Omental fat pad (tissue), 4 donors: ENCODE results near the gene WNT7A. TPM values are rescaled to one million over a fixed set of nuclear protein-coding genes. Genes with fewer than 3 reads are reported as not detected.
A peak's percentile ranks its signal among the peaks of the same experiment; 100 is the strongest.

Experiments
- ATAC-seq: fragments of 150-250 bp; one replicate; pipeline ENCODE4 v1.9.1; 2016; ENCODE audit warnings: mild to moderate bottlenecking, moderate library complexity; ENCODE audit not compliant: low FRiP score
- DNase-seq: peaks from one replicate; pipeline ENCODE4 v3.0.0-alpha.2; 2019; ENCODE audit warnings: low spot score
- total RNA-seq, 4 donors: library from RNA; depleted of rRNA; stranded (reverse); fragments of >200 nt; gene quantifications; one replicate each; pipeline ENCODE4 v1.1.0, GENCODE V29; 2016
- TF ChIP-seq, protein P1 (sequence below), 3 donors: fragments of 450-650 bp; IDR thresholded peaks; one replicate each; pipeline ENCODE4 v1.5.1; 2016 to 2017; ENCODE audit warnings: antibody characterized with exemption in 3 of 3, mild to moderate bottlenecking in 3 of 3, moderate library complexity in 2 of 3

Gene WNT7A
- total RNA-seq, 4 donors from 2014 or later, result not detected

DNA sequence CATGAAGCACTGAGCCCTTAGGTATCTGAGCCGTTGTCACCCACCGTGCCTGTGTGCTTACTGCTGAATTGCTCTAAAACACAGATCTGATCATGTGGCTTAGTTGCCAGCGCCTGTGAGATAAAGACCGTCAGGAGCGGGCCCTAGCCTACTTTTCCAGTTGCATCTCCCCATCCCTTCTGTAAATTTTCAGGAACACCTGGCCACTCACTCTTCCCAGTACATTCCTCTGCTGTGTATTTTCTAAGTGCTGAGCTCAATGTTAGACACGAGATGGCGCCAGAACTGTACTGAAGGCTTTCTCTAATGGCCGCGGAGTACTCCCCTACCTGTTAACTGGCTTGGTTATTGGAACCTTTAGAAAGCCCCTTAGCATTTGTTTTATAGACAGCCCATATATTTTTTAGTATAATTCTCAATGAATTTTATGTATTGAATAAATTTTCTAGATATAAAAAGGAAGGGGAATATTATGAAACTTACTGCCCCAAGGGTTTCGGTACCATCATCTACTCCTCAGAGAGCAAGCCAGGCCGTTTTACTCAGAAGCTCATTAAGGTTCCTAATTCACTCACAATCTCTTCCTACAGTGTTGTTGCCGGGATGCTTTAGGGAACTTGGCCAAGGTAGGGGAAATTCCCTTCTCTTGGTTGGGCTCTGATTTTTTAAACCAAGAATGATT is 16.7 kb upstream of the WNT7A start:
- TF ChIP-seq, protein P1, sequence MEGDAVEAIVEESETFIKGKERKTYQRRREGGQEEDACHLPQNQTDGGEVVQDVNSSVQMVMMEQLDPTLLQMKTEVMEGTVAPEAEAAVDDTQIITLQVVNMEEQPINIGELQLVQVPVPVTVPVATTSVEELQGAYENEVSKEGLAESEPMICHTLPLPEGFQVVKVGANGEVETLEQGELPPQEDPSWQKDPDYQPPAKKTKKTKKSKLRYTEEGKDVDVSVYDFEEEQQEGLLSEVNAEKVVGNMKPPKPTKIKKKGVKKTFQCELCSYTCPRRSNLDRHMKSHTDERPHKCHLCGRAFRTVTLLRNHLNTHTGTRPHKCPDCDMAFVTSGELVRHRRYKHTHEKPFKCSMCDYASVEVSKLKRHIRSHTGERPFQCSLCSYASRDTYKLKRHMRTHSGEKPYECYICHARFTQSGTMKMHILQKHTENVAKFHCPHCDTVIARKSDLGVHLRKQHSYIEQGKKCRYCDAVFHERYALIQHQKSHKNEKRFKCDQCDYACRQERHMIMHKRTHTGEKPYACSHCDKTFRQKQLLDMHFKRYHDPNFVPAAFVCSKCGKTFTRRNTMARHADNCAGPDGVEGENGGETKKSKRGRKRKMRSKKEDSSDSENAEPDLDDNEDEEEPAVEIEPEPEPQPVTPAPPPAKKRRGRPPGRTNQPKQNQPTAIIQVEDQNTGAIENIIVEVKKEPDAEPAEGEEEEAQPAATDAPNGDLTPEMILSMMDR (IDR thresholded peaks at IDR 0.05), result no peak
- no peak for DNase-seq
- peak; percentile 62 for ATAC-seq

DNA sequence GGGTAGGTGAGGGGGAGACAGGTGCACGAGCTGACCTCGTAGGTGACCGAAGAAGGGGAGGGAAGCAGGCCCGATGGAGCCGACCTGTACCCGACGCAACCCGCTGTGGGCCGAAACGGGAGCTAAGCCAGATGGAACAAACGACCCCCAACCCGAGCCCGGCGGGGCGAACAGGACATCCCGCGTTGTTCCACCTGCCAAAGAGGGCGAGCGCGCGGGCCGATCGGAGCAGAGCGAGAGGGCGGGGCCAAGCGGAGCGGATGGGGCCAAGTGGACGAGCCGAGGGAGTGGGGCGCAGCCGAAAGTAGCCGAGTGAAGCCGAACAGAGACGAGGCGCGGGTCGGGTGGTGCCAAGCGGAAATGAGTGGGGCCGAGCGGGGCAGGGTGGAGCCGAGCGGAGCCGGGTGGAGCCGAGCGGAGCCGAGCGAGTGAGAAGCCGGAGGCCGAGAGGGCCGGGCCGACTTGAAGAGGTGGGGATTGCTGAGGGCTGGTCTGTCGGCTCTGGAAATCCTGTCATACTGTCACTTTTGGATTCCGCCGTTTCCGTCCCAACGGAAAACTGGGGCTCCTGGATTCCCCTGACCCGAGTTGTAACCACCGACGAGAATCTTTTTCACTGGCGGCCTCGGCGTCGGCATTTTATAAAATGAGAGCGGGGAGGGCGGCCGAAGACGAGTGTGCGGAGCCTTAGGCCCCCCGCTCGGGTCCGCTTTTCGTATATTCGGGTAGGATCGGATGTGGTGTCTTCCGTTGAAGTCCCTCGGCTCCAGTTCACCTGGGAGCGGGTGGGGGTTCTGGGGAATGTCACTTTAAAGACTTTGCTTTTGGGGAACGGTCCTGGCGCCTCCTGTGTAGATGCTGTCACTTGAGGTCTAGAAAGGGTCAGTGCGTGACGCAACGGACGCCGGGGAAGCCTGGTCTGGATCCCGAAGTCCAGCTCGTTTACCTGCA is 15.6 kb upstream of the WNT7A start:
- peak; percentile 99 for ATAC-seq
- DNase-seq, result peak; percentile 76
- TF ChIP-seq, protein P1 (IDR thresholded peaks at IDR 0.05), result no peak

DNA sequence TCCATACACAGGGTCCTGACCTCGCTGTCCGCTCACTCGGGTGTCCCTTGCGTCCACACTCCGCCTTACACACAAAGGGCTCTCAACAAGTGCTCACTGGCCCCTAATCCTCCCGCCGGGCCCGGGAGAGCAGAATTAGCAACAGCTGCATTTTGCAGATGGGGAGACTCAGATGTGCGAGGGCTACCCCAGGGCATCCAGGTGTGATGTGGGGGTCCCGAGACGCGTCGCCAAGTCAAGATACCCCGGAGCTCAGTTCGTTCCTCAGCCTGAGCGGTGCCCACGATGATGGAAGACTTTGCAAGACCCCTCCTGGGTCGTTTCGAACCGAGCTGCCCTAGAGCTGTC is 14.9 kb upstream of the WNT7A start:
- DNase-seq (no peak), ATAC-seq (no peak)
- TF ChIP-seq, protein P1 (IDR thresholded peaks at IDR 0.05), result no peak

DNA sequence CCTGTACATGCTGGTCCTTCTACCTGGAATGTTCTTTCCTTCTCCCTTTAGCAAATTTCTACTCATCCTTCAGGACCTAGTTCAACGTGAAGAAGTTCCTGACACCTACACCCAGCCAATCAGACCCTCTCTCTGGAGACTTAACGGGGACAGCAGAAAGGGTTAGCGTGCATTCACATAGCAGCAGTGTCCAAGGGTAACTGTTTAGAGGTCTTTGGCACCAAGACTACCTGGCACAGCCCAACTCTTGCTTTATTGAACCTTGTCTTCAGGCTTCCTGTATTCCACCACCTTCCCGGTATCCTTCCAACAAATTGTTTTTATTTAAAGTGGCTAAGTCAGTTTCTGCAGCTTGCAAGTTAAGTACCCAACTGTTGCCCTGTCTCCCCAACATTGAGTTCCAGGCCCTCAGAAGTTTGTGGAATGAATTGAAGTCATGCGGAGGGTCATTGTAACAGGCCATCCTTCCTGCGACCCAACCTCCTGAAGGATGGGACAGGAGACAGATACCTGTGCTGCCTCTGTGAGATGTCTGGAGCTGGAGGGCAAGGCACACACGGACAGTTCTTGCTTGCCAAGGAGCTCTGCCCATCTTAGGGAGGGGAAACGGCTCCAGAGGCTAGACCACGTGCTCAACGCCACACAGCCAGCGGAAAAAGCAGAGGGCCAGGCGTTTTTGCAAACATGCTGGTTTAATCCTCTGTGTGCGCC is 14.4 kb upstream of the WNT7A start:
- no peak for DNase-seq
- TF ChIP-seq, protein P1 (IDR thresholded peaks at IDR 0.05), result no peak
- no peak for ATAC-seq

DNA sequence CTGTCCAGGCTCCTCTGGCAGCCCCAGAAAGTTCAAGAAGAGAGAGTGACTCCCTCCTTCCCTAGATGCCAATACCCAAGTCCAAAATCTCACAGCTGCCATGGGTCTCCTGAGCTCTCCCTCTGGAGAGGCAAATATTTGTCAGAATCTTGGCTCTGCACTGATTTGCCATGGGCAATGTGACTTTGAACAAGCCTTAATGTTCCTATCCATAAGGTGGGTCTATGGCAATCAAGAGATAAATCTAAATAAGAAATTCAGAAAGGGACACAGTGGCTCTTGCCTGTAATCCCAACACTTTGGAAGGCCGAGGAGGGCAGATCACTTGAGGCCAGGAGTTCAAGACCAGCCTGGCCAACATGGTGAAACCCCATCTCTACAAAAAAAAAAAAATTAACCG is 12.4 kb upstream of the WNT7A start:
- no peak for ATAC-seq
- TF ChIP-seq, protein P1 (IDR thresholded peaks at IDR 0.05), result no peak
- DNase-seq, result no peak

DNA sequence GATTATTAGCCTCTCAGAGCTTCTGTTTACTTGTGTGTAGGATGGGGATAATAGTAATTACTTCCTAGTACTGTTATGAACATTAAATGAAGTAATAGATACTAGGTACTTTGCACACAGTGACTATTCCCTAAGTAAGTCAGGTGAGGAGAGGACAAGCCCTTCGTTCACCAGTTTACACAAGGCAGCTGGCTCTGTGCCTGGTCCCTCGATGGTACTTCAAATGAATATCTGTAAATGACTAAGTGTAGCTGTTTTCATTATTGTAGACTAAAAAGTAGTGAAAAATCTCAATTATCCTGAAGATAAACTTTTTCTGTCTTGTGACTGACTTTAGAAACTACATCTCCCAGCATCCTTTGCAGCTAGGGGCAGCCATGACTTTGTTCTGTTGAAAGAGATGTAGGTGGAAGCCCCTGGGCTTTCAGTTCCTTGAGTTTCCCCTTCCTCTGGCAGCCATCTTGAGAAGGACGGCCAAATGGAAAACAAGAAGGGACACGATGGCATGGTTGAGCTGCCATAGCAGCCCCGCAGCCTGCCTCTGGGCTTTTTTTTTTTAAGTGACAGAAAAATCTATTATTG is 11.7 kb upstream of the WNT7A start:
- DNase-seq, result no peak
- no peak for ATAC-seq
- TF ChIP-seq, protein P1 (IDR thresholded peaks at IDR 0.05), result no peak
